ENCODE results near the gene BIRC7.
A peak's percentile ranks its signal among the peaks of the same experiment; 100 is the strongest.

BIRC7 gene

GRCh38 chr20:63267691-63268090 lies 32.0 kb downstream of the BIRC7 start:
- TF ChIP-seq ZNF274 (IDR thresholded peaks at IDR 0.05; ENCODE audit: low read depth, low read length): no peak
- no peak overlapping the region for H3K4me3 ChIP-seq (ENCODE audit: low read length)

GRCh38 chr20:63268256-63268655 lies 32.6 kb downstream of the BIRC7 start:
- no peak for TF ChIP-seq ZNF274 (IDR thresholded peaks at IDR 0.05; ENCODE audit: low read depth, low read length)
- no peak overlapping the region for H3K4me3 ChIP-seq (ENCODE audit: low read length)

GRCh38 chr20:63268671-63269439 lies 33.1 kb downstream of the BIRC7 start:
- TF ChIP-seq ZNF274 (IDR thresholded peaks at IDR 0.05; ENCODE audit: low read depth, low read length): no peak
- no peak overlapping the region for H3K4me3 ChIP-seq (ENCODE audit: low read length)

GRCh38 chr20:63269724-63270123 lies 34.0 kb downstream of the BIRC7 start:
- no peak overlapping the region for H3K4me3 ChIP-seq (ENCODE audit: low read length)
- no peak for TF ChIP-seq ZNF274 (IDR thresholded peaks at IDR 0.05; ENCODE audit: low read depth, low read length)

- TF ChIP-seq ZNF274 (IDR thresholded peaks at IDR 0.05; ENCODE audit: low read depth, low read length): no peak
- no peak overlapping the region for H3K4me3 ChIP-seq (ENCODE audit: low read length)
Observed at GRCh38 chr20:63270606-63271325, 35.1 kb downstream of the BIRC7 start.

GRCh38 chr20:63272105-63273058 lies 36.7 kb downstream of the BIRC7 start, which contains the start of gene ARFGAP1:
TSS of gene ARFGAP1 (plus strand) at chr20:63272813. CDS start at chr20:63275581, 2,768 bp downstream.
- H3K4me3 ChIP-seq (ENCODE audit: low read length): peak within 1 kb of the TSS; percentile 97
- no peak for TF ChIP-seq ZNF274 (IDR thresholded peaks at IDR 0.05; ENCODE audit: low read depth, low read length)

- peak overlapping the region; percentile 97 for H3K4me3 ChIP-seq (ENCODE audit: low read length)
- no peak for TF ChIP-seq ZNF274 (IDR thresholded peaks at IDR 0.05; ENCODE audit: low read depth, low read length)
Observed at GRCh38 chr20:63273059-63273579, 37.4 kb downstream of the BIRC7 start.

GRCh38 chr20:63273635-63274380 lies 38.1 kb downstream of the BIRC7 start:
- peak overlapping the region; percentile 97 for H3K4me3 ChIP-seq (ENCODE audit: low read length)
- TF ChIP-seq ZNF274 (IDR thresholded peaks at IDR 0.05; ENCODE audit: low read depth, low read length): no peak

- no peak overlapping the region for H3K4me3 ChIP-seq (ENCODE audit: low read length)
Observed at GRCh38 chr20:63274381-63275228, 38.9 kb downstream of the BIRC7 start.

GRCh38 chr20:63275825-63276224 lies 40.1 kb downstream of the BIRC7 start:
- H3K4me3 ChIP-seq (ENCODE audit: low read length): no peak overlapping the region
- no peak for TF ChIP-seq ZNF274 (IDR thresholded peaks at IDR 0.05; ENCODE audit: low read depth, low read length)

More at GRCh38 chr20:63274381-63275228, 38.9 kb downstream of the BIRC7 start:
- no peak for TF ChIP-seq ZNF274 (IDR thresholded peaks at IDR 0.05; ENCODE audit: low read depth, low read length)

GRCh38 chr20:63276956-63277355 lies 41.3 kb downstream of the BIRC7 start:
- H3K4me3 ChIP-seq (ENCODE audit: low read length): no peak overlapping the region
- no peak for TF ChIP-seq ZNF274 (IDR thresholded peaks at IDR 0.05; ENCODE audit: low read depth, low read length)

Data from GM08714 (cell line).